GM18909 (cell line): ENCODE data around the gene RETN.

Experiments used
- ATAC-seq: cut with Tn5 transposase; IDR thresholded peaks from one replicate; pipeline ENCODE4 v1.9.1; 2021; ENCODE audit warnings: mild to moderate bottlenecking; ENCODE audit not compliant: unreplicated experiment, poor library complexity

Gene RETN

DNA sequence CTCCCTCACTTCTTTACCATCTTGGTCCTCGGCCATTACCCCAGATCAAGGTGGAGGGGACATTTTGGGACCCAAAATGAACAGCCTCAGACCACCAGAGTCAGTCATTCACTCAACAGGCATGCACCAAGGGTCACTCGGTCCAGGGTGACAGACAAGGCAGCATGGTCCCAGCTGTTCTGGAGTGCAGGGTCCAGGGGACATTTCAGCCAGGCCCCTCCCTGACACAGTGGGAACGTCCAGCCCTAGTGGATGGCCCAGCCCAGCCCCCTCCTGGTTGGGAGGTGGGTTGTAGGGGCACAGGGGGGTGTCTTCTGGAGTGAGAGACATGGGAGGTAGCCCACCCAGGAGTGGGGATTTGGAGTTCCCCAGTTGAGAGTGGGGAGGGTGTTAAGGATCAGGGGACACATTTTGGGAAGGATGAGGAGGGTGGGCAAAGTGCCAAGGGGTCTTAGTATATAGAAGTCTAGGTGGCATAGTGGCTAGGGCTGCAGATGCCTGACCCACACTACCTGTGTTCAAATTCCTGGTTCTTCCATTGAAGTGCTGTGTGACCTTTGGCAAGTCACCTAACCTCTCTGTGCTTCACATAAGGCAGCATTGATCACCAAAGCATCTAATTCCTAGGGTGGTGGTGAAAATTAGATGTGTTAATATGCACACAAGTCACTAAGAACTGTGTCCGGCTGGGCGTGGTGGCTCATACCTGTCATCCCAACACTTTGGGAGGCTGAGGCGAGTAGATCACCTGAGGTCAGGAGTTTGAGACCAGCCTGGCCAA, 35.6 kb downstream of the RETN start:
- ATAC-seq = no peak

DNA sequence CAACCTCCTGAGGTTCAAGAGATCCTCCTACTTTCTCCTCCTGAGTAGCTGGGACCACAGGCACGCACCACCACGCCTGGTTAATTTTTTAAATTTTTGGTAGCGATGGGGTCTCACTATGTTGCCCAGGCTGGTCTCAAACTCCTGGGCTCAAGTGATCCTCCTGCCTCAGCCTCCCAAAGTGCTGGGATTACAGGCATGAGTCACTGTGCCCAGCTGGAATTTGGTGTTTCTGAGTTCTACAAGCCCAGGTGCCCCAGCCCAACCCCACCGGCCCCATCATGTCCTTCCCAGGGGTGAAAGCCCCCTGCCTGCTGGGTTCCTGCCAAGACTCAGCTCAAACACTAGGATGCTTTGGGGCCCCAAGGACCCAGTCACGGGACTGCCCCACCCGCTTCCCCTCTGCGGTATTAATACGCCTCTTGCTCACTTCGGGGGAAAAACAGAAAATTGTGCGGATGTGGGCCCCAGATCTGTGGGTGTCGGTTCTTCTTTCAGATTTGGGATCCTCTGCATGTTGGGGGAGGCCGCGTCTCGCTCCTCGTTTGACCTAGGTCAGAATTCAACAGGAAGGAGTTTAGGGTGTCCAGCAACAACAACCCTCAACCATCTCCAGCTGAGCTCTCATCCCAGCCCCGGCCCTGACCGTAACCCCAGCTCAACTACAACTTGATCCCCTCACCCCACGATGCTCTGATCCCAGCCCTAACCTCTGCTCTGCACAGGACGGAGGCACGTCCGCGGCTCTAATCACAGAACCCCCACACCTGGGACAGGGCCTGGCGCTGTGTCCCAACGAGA, 36.7 kb downstream of the RETN start:
- peak; percentile 45 for ATAC-seq

GRCh38 chr19:7706188-7706954, 37.5 kb downstream of the RETN start:
- ATAC-seq = no peak

GRCh38 chr19:7706955-7707456, 38.2 kb downstream of the RETN start:
- ATAC-seq = no peak

- no peak for ATAC-seq
These were observed 41.1 kb downstream of the RETN start for GRCh38 chr19:7709932-7710460.

DNA sequence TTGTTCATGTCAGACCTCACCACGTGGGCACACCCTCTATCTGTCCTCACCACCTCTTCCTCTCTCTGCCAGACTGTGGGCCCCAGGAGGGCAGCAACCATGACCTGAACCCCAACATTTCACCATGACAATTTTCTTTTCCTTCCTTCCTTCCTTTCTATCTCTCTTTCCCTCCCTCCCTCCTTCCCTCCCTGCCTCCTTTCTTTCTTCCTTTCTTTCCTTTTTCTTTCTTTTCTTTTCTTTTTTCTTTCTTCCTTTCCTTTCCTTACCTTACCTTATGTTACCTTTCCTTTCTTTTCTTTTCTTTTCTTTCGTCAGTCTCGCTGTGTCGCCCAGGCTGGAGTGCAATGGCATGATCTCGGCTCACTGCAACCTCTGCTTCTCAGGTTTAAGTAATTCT, 41.8 kb downstream of the RETN start:
- ATAC-seq = no peak

DNA sequence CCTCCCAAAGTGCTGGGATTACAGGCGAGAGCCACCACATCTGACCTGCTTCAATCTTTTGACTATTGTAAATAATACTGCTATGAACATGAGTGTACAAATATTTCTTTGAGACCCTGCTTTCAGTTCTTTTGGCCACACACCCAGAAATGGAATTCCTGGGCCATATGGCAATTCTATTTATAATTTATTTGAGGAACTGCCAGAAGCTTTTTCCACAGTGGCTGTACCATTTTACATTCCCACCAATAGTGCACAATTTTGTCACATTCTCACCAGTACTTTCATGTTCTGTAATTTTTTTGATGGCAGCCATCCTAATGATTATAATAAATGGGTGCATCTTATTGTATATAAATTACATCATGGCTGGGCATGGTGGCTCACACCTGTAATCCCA, 46.8 kb downstream of the RETN start:
- no peak for ATAC-seq

DNA sequence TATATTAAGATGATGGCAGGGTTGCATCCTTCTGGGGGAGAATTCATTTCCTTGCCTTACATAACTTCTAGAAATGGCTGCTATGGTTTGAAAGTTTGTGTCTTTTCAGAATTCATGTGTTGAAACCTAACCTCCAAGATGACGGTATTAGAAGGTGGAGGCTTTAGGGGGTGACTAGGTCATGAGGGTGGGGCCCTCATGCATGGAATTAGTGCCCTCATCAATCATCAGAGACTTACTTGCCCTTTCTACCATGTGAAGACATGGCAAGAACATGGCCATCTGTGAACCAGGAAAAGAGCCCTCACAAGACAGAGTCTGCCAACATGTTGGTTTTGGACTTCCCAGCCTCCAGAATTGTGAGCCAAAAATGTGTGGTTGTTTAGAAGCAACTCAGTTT, 47.9 kb downstream of the RETN start:
- ATAC-seq = no peak

- ATAC-seq = no peak
These were observed 49.8 kb downstream of the RETN start for GRCh38 chr19:7718668-7719067.
